Measurements from ENCODE around the gene RC3H2.

DNA sequence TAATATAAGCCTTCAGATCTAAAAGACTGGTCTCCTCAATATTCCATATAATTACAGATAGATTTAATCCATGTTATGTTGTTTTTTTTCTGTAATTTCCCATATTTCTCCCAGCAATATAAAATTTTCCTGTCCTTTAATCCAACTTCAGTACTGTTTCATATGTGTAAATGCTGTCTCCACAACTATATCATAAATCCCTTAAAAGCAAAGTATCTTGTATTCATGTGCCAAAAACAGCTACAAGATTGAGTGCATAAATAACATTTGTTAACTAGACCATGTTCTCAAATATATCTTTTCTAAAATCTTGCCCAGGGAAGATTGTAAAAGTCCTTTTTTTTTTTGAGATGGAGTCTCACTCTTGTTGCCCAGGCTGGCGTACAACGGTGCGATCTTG is 41.8 kb downstream of the RC3H2 start:
- TF ChIP-seq NPAS2 (CRISPR knock-in tag; IDR thresholded peaks at IDR 0.05; ENCODE audit: borderline replicate concordance) (no peak), POLR2A (IDR thresholded peaks at IDR 0.05; ENCODE audit: low read length) (no peak), CTCF (IDR thresholded peaks at IDR 0.05) (no peak), CHD4 (IDR thresholded peaks at IDR 0.05; ENCODE audit: borderline replicate concordance) (no peak), POLR2AphosphoS2 (conservative IDR thresholded peaks at IDR 0.05; ENCODE audit: low read length) (no peak), NR3C1 (IDR thresholded peaks at IDR 0.05) (no peak), BHLHE40 (IDR thresholded peaks at IDR 0.05; ENCODE audit: low read depth, low read length) (no peak), RAD21 (conservative IDR thresholded peaks at IDR 0.05 in 1 of 2, IDR thresholded peaks at IDR 0.05 in 1 of 2) (no peak)
